ENCODE results near the gene FOXQ1.

DNA sequence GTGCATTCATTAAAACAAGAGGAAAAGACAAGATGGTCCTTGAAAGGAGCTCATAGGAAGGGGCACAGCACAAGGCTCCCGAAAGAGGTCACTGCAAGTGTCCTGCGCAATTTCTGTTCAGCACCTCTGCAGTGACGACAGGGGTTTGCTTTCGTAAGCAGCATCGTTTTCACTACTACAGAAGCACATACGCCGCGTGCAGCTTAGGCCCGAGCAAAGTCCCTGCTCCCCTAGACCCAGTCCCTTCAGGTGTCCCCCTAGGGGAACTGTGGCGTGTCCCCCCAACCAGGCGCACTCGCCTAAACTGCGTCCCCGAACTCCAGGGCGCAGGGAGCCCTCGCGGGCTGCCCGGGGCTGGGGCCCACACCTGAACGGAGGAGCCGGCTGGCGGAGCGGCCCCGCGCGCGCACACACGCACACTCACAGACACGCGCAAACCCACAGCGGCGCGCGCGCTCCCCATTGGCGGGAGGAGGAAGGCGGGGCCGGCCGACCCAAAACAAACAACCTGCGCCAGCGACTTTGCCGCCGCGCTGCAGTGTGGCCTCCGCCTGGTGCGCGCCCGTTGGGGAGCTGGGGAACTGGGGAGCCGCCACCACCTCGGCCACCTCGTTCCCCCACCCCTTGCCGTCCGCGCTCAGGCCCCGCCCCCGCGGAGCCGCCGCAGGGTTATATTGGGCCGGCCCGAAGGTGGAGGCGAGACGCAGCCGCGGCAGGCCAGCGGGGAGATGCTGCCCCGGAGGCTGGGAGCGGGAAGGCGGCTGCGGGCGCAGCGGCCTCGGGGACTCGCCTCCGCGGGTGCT, at the start of gene FOXQ1:
- TF ChIP-seq, protein P1, sequence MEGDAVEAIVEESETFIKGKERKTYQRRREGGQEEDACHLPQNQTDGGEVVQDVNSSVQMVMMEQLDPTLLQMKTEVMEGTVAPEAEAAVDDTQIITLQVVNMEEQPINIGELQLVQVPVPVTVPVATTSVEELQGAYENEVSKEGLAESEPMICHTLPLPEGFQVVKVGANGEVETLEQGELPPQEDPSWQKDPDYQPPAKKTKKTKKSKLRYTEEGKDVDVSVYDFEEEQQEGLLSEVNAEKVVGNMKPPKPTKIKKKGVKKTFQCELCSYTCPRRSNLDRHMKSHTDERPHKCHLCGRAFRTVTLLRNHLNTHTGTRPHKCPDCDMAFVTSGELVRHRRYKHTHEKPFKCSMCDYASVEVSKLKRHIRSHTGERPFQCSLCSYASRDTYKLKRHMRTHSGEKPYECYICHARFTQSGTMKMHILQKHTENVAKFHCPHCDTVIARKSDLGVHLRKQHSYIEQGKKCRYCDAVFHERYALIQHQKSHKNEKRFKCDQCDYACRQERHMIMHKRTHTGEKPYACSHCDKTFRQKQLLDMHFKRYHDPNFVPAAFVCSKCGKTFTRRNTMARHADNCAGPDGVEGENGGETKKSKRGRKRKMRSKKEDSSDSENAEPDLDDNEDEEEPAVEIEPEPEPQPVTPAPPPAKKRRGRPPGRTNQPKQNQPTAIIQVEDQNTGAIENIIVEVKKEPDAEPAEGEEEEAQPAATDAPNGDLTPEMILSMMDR (IDR thresholded peaks at IDR 0.05; ENCODE audit: low read depth, low read length, poor library complexity, severe bottlenecking): no peak
- TF ChIP-seq EZH2phosphoT487 (IDR thresholded peaks at IDR 0.05; ENCODE audit: borderline replicate concordance, low read length): no peak
